ENCODE data around the gene FNIP1. TPM values are rescaled to one million over a fixed set of nuclear protein-coding genes. Genes with fewer than 3 reads are reported as not detected.

The FNIP1 gene
- total and polyA plus RNA-seq, 9 of the 15 experiments (the other 6 are each of a cell fraction or from before 2014, with no cell fraction given): 5.0 to 32.8 (median 18.4) TPM

- TF ChIP-seq, protein P1, sequence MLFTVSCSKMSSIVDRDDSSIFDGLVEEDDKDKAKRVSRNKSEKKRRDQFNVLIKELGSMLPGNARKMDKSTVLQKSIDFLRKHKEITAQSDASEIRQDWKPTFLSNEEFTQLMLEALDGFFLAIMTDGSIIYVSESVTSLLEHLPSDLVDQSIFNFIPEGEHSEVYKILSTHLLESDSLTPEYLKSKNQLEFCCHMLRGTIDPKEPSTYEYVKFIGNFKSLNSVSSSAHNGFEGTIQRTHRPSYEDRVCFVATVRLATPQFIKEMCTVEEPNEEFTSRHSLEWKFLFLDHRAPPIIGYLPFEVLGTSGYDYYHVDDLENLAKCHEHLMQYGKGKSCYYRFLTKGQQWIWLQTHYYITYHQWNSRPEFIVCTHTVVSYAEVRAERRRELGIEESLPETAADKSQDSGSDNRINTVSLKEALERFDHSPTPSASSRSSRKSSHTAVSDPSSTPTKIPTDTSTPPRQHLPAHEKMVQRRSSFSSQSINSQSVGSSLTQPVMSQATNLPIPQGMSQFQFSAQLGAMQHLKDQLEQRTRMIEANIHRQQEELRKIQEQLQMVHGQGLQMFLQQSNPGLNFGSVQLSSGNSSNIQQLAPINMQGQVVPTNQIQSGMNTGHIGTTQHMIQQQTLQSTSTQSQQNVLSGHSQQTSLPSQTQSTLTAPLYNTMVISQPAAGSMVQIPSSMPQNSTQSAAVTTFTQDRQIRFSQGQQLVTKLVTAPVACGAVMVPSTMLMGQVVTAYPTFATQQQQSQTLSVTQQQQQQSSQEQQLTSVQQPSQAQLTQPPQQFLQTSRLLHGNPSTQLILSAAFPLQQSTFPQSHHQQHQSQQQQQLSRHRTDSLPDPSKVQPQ (CRISPR knock-in tag; IDR thresholded peaks at IDR 0.05; ENCODE audit: borderline replicate concordance): no peak
- TF ChIP-seq MEIS2 (IDR thresholded peaks at IDR 0.05; ENCODE audit: partially characterized antibody) (peak; percentile 97), ZNF436 (CRISPR knock-in tag; IDR thresholded peaks at IDR 0.05) (no peak), HOXB6 (CRISPR knock-in tag; IDR thresholded peaks at IDR 0.05; ENCODE audit: borderline replicate concordance) (no peak), ZNF384 (IDR thresholded peaks at IDR 0.05; ENCODE audit: low read depth, low read length) (0 out of 2 replicates have a peak, but pooled peaks have one; percentile 3), ERF (CRISPR knock-in tag; IDR thresholded peaks at IDR 0.05) (0 out of 2 replicates have a peak, but pooled peaks have one; percentile 75), TFAM (CRISPR knock-in tag; conservative IDR thresholded peaks at IDR 0.05) (no peak), NR4A1 (CRISPR knock-in tag; IDR thresholded peaks at IDR 0.05) (no peak), NR4A1 (tag; IDR thresholded peaks at IDR 0.05) (no peak), YBX1 (IDR thresholded peaks at IDR 0.05) (no peak), ETV1 (tag; conservative IDR thresholded peaks at IDR 0.05; ENCODE audit: low read depth) (peak; percentile 99), U2AF2 (optimal IDR thresholded peaks at IDR 0.05; ENCODE audit: low read depth, low read length) (no peak), PHF21A (IDR thresholded peaks at IDR 0.05; ENCODE audit: borderline replicate concordance, low read depth) (no peak), IRF2 (CRISPR knock-in tag; IDR thresholded peaks at IDR 0.05) (no peak), ZBTB2 (IDR thresholded peaks at IDR 0.05) (peak; percentile 100), PRPF4 (IDR thresholded peaks at IDR 0.05; ENCODE audit: insufficient read depth, low read depth, low read length, poor library complexity, severe bottlenecking) (no peak), ETS2 (tag; IDR thresholded peaks at IDR 0.05; ENCODE audit: borderline replicate concordance, poor library complexity, severe bottlenecking) (no peak), SRSF3 (IDR thresholded peaks at IDR 0.05; ENCODE audit: insufficient read depth, low read length) (no peak), HCFC1 (IDR thresholded peaks at IDR 0.05; ENCODE audit: low read depth, low read length) (peak; percentile 52; the same call in 1 of the 2 replicates), ZNF668 (CRISPR knock-in tag; IDR thresholded peaks at IDR 0.05) (no peak), BMI1 (IDR thresholded peaks at IDR 0.05; ENCODE audit: low read length) (no peak), PRMT5 (CRISPR knock-in tag; IDR thresholded peaks at IDR 0.05) (no peak), ZNF780A (CRISPR knock-in tag; IDR thresholded peaks at IDR 0.05) (no peak), SLC30A9 (CRISPR knock-in tag; IDR thresholded peaks at IDR 0.05) (no peak), KDM2B (CRISPR knock-in tag; IDR thresholded peaks at IDR 0.05) (0 out of 2 replicates have a peak, but pooled peaks have one; percentile 9)
- TF ChIP-seq, protein P2, sequence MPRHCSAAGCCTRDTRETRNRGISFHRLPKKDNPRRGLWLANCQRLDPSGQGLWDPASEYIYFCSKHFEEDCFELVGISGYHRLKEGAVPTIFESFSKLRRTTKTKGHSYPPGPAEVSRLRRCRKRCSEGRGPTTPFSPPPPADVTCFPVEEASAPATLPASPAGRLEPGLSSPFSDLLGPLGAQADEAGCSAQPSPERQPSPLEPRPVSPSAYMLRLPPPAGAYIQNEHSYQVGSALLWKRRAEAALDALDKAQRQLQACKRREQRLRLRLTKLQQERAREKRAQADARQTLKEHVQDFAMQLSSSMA (CRISPR knock-in tag; IDR thresholded peaks at IDR 0.05): no peak
Observed at GRCh38 chr5:131634996-131635683, 161.7 kb downstream of the FNIP1 start, which contains the start of gene RAPGEF6 (continued).

All from K562 (cell line).